Astrocyte of the hippocampus (primary cell): Measurements from ENCODE around the gene CHN2.
A peak's percentile ranks its signal among the peaks of the same experiment; 100 is the strongest.

Source experiments
- DNase-seq: peaks from one replicate; pipeline ENCODE4 v3.0.0; 2011; ENCODE audit warnings: low read depth, low spot score

Gene CHN2

DNA sequence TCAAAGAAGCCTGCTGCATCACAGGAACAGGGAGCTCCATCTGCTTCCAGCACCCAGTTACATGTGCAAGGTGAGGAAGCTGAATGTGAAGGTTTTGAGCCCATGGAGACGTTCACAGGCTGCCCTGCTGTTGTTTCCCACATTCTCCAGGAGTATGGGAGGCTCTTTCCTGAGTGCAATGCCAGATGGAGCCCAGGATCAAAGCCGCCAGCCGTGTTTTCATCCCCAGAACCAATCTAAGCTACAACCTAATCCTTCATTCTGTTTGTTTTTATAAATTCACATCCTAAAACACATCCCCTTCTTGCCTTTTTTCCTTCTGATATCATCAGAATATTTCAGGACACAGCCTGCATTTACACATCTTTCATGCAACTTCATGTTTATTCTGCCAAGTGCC lies 270.2 kb downstream of the CHN2 start:
- no peak for DNase-seq

DNA sequence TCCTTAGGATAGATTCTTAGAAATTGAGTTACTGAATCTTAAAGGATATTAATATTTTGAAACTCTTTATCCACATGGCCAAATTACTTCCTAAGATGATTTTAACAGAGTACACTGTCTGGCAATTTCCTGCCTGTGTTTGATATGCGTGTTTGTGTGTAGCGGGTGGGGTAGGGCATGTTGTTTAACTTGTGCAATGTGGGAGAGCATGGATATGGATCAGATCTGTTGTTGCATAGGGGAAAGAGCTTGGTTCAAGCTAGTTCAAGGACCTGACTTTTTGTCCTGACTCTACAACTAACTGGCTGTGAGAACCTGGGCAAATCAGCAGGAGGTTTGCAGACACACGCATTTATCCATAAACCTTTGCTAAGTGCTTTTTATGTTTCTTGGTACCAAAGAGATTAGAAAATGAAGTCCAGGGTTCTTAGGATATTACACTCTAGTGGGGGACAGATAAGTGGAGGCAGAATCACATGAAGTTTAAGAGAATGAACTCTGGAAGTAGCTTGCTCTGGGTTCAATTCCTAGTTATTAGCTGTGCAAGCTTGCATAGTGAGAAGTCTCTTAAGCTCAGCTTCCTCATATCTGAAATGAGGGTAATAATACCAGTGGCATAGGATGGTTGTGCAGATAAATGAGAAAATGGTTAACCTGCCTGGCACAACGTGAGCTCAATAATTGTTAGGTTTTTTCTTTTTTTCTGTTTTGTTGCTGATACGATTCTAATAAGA lies 272.8 kb downstream of the CHN2 start:
- no peak for DNase-seq

GRCh38 chr7:29468196-29468595 lies 273.6 kb downstream of the CHN2 start:
- DNase-seq = no peak

DNA sequence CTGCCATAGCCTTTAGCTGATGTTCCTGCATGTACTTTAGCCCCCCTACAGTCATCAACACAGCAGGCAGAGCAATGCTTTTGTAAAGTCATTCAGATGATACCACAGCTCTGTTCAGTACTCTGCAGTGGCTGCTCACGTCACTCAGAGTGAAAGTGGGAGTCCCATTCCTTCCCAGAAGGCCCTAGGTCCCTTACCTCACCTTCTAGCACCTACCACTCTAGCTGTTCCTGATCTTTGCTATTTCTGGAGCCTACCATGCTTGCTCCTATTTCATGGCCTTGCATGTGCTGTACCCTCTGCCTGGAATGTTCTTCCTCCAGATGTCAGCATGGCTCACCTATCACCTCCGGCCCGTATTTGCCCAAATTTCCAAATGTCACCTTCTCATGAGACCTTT lies 274.7 kb downstream of the CHN2 start:
- DNase-seq = no peak

GRCh38 chr7:29469976-29470557 lies 275.5 kb downstream of the CHN2 start:
- DNase-seq = no peak

GRCh38 chr7:29471444-29472138 lies 277.0 kb downstream of the CHN2 start:
- no peak for DNase-seq

- DNase-seq = no peak
Measured at GRCh38 chr7:29476916-29477315, 282.3 kb downstream of the CHN2 start.

- DNase-seq = no peak
Measured at GRCh38 chr7:29478226-29478625, 283.7 kb downstream of the CHN2 start.

DNA sequence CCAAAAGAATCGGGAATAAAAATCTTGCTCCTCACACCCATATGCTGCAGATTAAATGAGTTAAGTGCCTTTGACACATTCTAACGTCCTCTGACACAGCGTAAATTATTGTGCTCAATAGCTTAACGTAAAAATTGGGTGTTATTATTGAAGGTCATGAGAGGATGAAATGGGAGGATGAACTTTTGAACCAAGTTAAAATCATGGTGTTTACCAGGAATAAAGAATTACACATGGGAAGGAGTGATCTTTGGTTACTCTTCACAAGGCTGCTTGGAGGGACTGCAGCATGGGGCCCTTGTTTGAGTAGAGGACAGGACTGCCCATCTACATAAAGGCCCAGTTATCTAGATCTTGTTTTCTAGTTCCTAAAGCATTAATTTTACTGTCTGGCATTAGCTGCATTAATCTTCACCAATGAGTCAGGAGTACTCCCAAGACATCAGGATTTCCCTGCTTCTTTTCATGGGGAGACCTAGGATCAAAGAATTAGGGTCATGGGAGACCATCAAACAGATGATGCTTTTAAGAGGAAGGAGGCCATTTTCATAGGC lies 284.2 kb downstream of the CHN2 start:
- DNase-seq = no peak

DNA sequence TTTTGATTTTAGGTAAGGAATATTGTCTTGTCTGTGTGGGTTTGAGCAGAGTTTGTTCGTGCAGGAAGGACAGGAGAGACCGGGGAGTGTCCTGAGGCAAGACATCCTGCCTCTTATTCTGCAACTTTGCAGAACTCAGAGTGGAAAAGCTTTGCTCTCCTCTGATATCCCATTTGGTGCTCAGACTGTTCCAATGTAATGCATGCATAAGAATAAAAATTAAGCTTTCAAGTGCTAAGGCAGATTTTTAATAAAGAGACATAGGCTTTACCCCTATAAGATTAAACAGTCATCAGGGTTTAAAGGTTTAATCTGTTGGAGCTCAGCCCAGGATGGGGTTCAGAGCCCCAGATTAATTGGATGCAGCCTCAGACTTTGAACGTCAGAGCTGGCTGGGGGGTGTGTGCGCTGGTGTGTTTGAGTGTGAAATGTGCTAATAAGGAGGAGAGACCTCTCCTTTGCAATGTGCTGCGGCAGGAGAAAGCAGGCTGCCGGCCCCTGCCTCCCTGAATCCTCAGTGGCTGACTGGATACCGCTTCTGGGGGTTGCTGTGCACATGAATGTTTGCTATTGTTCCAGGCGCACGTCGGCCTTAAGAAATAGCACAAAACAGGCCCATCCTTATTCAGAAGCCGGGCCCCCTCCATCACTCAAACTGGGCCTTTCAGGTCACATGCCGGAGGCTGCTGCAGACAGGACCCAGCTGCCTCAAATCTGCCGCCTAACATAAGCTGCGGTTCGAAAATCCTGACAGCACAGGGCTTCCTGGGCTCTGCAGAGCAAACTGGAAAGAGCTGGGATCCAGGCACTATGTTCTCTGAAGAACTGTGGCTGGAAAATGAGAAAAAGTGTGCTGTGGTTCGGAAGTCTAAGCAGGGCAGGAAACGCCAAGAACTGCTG lies 285.0 kb downstream of the CHN2 start:
- DNase-seq = peak; percentile 16

DNA sequence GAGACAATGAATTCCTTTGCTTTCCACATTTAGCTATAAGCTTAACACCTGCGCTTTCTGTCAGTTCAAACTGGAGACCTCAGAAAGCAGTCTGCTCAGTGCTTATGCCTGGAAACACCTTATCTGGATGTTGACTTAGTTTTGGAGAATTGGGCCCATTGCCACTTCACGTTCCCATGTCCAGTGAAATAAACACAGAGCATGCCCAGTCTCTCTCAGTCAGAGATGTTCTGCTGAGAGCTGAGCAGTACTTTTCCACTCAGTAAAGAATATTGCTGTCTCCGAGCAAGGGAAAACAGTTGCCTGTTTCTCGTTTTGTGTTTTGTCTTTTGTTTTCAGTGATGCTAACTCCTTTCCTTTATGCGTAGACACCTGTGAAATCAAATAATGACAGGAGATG lies 285.9 kb downstream of the CHN2 start:
- no peak for DNase-seq

- no peak for DNase-seq
Measured at GRCh38 chr7:29480934-29481651, 286.5 kb downstream of the CHN2 start.

DNA sequence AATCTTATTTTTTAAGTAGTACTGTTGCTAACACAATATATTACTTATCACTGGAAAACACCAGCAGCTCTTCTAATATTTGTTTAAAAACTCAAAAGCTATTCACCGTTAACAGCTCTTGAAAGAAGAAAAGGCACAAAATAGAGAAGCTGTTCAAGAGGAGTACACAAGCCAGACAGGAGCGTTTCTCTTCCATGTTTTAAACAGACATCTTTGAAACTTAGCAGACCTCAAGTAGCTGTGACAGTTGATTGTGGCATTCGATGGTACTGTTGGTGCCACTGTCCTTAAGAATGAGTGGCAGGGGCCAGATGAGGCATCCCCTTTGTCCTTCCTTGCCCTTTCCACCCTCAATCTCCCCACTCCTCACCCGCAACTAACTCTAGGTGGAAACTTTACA lies 287.5 kb downstream of the CHN2 start:
- no peak for DNase-seq

DNA sequence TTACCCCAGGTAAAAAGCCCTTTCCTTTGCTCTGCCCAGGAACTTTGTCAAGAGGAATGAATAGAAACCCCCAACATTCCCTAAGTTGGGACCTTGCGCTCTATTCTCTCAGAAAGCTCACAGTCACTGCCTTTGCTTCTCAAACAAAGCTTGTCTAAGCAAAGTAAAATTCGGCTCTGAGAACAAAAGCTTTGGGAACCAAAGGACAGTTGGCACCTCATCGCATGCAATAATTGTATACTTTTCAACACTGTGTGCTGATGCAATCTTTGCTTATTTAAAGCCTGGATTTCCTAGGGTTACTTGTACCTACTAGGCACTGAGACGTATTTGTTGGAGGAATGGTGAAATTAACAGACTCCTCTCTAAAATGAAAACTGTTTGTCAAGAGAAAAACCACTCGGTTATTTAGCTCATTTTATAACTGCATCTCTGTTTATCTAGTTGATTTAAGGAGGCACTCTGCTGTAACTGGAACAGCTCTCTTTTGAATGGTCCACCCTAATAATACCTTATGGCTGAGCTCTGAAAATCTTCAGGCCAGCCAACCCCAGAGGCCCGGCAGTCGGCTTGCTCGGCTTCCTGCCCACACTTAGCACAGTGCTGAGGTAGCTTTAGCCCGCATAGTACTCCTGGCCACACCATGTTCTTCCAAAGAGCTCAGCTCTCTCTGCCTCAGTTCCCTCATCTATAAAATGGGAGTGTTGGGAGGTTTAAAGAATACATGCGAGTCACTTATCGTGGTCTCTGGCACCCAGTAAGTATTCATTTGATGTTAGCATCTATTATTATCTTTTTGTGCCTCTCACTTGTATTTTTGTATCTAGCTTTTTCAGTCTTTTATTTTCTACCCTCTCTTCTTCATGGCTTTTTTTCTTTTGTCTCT lies 288.9 kb downstream of the CHN2 start:
- DNase-seq = no peak

DNA sequence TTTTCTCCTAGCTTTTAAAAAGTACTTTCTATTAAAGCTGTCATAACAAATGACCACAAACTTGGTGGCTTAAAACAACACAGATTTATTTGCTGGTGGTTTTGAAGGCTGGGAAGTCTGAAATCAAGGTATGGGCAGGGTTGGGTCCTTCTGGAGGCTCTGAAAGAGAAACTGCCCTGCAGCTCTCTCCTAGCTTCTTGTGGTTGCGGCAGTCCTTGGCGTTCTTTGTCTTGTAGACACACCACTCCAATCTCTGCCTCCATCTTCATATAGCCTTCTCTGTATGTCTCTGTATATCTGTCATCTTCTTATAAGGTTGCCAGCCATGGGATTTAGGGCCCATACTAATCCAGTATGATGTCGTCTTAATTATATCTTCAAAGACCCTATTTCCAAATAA lies 289.7 kb downstream of the CHN2 start:
- no peak for DNase-seq

GRCh38 chr7:29485339-29486190 lies 291.0 kb downstream of the CHN2 start:
- no peak for DNase-seq

DNA sequence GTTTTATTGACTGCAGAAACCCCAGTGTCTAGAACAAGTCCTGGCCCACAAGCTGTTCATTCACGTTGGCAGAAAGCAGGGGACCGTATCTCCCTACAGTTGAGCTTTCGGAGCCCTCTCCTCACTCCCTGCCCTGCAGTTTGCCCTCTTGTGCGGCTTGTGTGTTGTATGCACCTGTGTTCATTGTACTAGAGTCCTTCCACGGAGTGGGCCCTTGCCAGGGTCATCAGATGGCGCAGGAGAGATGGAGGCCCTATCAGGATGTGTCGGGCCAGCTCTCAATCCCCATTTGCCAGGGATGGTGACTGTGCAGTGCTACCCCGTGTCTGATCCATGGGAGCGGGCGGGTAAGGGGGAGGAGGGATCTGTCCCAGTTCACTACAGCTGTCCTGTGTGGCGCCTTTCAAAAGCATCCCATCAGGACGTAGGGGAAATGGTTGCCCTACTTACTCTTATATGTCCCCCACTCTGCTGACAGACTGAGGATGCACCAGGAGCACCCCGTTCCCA lies 291.7 kb downstream of the CHN2 start:
- DNase-seq = no peak

DNA sequence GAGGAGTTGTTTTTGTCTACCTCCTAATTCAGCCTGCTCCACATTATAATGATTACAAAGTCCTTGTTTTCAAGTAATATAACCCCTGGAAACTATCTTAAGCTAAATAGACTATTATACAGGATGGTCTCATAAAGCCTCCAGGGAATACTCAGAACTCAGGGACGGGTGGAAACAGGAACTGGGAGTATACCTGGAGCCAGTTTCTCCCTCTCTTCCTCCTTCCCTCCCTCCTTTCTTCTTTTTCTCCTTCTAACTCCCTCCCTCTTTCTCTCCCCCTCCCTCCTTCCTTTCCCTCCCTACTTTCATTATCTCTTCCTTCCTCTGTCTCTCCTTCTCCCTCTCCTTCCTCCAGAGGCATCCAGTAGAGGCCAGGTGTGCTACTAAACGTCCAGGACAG lies 292.8 kb downstream of the CHN2 start:
- DNase-seq = no peak
